ENCODE data around the gene ADIPOR2. TPM values are rescaled to one million over a fixed set of nuclear protein-coding genes. Genes with fewer than 3 reads are reported as not detected.

The ADIPOR2 gene
- total RNA-seq, 5 donors from 2014 or later (not counting 1 experiment from before 2014, with no cell fraction given), result 21.7 to 35.0 (median 33.4) TPM

GRCh38 chr12:1834186-1834925 lies 143.5 kb downstream of the ADIPOR2 start:
- Histone ChIP-seq H3K4me3 (ENCODE audit: control insufficient read depth in 1 of 2, extremely low read depth in 1 of 2, low read length in 1 of 2) (no peak overlapping the region), H3K27ac (ENCODE audit: low read length) (no peak overlapping the region), H3K9me3 (no peaks in the 10 kb centered on the region), H3K36me3 (ENCODE audit: control insufficient read depth in 2 of 2, extremely low read depth in 1 of 2, insufficient read depth in 1 of 2, low read length in 1 of 2) (no peaks in the 10 kb centered on the region), H3K27me3 (replicated peaks in 1 of 2; ENCODE audit: control insufficient read depth in 2 of 2, extremely low read depth in 1 of 2, insufficient read depth in 2 of 2, low read length in 1 of 2) (peaks cover 0 to 50% of the 10 kb centered on the region in 2 experiments), H3K4me1 (ENCODE audit: control insufficient read depth in 1 of 2, extremely low read depth in 1 of 2, insufficient read depth in 2 of 2, low read length in 2 of 2) (no peaks in the 10 kb centered on the region)
- POLR2A ChIA-PET, result interaction anchor here in 1 of 2 donors (0.6 kb wide), 1 partner anchor 1090 kb away, joined by 3 read pairs; no protein-coding TSS in a partner anchor
- Mint-ChIP-seq H3K4me1 (no peaks in the 10 kb centered on the region), H3K36me3 (no peaks in the 10 kb centered on the region), H3K27me3 (peaks cover 25 to 35% of the 10 kb centered on the region in 2 donors), H3K4me3 (no peak overlapping the region), H3K9me3 (no peaks in the 10 kb centered on the region), H3K27ac (no peak overlapping the region)
- ATAC-seq (replicated peaks in 1 of 4) (no peak), DNase-seq (no peak)
- 87% methylated on average over 31 of the region's 34 CpGs for whole genome bisulfite sequencing (ENCODE audit: insufficient coverage)
- CTCF ChIA-PET, result no interaction called here

- Mint-ChIP-seq H3K4me3 (no peak overlapping the region), H3K4me1 (no peaks in the 10 kb centered on the region), H3K27ac (no peak overlapping the region), H3K9me3 (no peaks in the 10 kb centered on the region), H3K36me3 (no peaks in the 10 kb centered on the region), H3K27me3 (peaks cover 23 to 31% of the 10 kb centered on the region in 2 donors)
- WGBS (ENCODE audit: insufficient coverage), result 85% methylated on average over 19 of the region's 22 CpGs
- ATAC-seq (replicated peaks in 1 of 4) (no peak), DNase-seq (no peak)
- H3K9me3 ChIP-seq, result no peaks in the 10 kb centered on the region
- ChIA-PET CTCF (no interaction called here), POLR2A (no interaction called here)
- no peaks in the 10 kb centered on the region for H3K36me3 ChIP-seq (ENCODE audit: control insufficient read depth in 2 of 2, extremely low read depth in 1 of 2, insufficient read depth in 1 of 2, low read length in 1 of 2)
- no peak overlapping the region for H3K4me3 ChIP-seq (ENCODE audit: control insufficient read depth in 1 of 2, extremely low read depth in 1 of 2, low read length in 1 of 2)
- peaks cover 0 to 39% of the 10 kb centered on the region in 2 experiments for H3K27me3 ChIP-seq (replicated peaks in 1 of 2; ENCODE audit: control insufficient read depth in 2 of 2, extremely low read depth in 1 of 2, insufficient read depth in 2 of 2, low read length in 1 of 2)
- no peak overlapping the region for H3K27ac ChIP-seq (ENCODE audit: low read length)
- H3K4me1 ChIP-seq (ENCODE audit: control insufficient read depth in 1 of 2, extremely low read depth in 1 of 2, insufficient read depth in 2 of 2, low read length in 2 of 2), result no peaks in the 10 kb centered on the region
Measured at GRCh38 chr12:1835211-1836131, 144.6 kb downstream of the ADIPOR2 start.

- ChIA-PET POLR2A (no interaction called here), CTCF (no interaction called here)
- H3K9me3 ChIP-seq, result no peaks in the 10 kb centered on the region
- WGBS (ENCODE audit: insufficient coverage), result 61% methylated on average over 3 of the region's 7 CpGs
- peaks cover 0 to 31% of the 10 kb centered on the region in 2 experiments for H3K27me3 ChIP-seq (replicated peaks in 1 of 2; ENCODE audit: control insufficient read depth in 2 of 2, extremely low read depth in 1 of 2, insufficient read depth in 2 of 2, low read length in 1 of 2)
- H3K4me1 Mint-ChIP-seq, result no peaks in the 10 kb centered on the region
- no peak overlapping the region for H3K27ac Mint-ChIP-seq
- DNase-seq (no peak), ATAC-seq (replicated peaks in 1 of 4) (no peak)
- H3K27me3 Mint-ChIP-seq, result peaks cover 21 to 24% of the 10 kb centered on the region in 2 donors
- H3K27ac ChIP-seq (ENCODE audit: low read length), result no peak overlapping the region
- H3K4me1 ChIP-seq (ENCODE audit: control insufficient read depth in 1 of 2, extremely low read depth in 1 of 2, insufficient read depth in 2 of 2, low read length in 2 of 2), result no peaks in the 10 kb centered on the region
- H3K36me3 ChIP-seq (ENCODE audit: control insufficient read depth in 2 of 2, extremely low read depth in 1 of 2, insufficient read depth in 1 of 2, low read length in 1 of 2), result no peaks in the 10 kb centered on the region
- H3K4me3 Mint-ChIP-seq, result no peak overlapping the region
- no peaks in the 10 kb centered on the region for H3K36me3 Mint-ChIP-seq
- H3K4me3 ChIP-seq (ENCODE audit: control insufficient read depth in 1 of 2, extremely low read depth in 1 of 2, low read length in 1 of 2), result no peak overlapping the region
- no peaks in the 10 kb centered on the region for H3K9me3 Mint-ChIP-seq
Measured at GRCh38 chr12:1836241-1836803, 145.5 kb downstream of the ADIPOR2 start.

- no peak for ATAC-seq (replicated peaks in 1 of 4)
- Histone ChIP-seq H3K9me3 (no peaks in the 10 kb centered on the region), H3K4me1 (ENCODE audit: control insufficient read depth in 1 of 2, extremely low read depth in 1 of 2, insufficient read depth in 2 of 2, low read length in 2 of 2) (no peaks in the 10 kb centered on the region), H3K4me3 (ENCODE audit: control insufficient read depth in 1 of 2, extremely low read depth in 1 of 2, low read length in 1 of 2) (no peak overlapping the region), H3K27ac (ENCODE audit: low read length) (no peak overlapping the region), H3K27me3 (replicated peaks in 1 of 2; ENCODE audit: control insufficient read depth in 2 of 2, extremely low read depth in 1 of 2, insufficient read depth in 2 of 2, low read length in 1 of 2) (peaks cover 0 to 25% of the 10 kb centered on the region in 2 experiments), H3K36me3 (ENCODE audit: control insufficient read depth in 2 of 2, extremely low read depth in 1 of 2, insufficient read depth in 1 of 2, low read length in 1 of 2) (no peaks in the 10 kb centered on the region)
- no peaks in the 10 kb centered on the region for H3K36me3 Mint-ChIP-seq
- CTCF ChIA-PET, result no interaction called here
- peaks cover 18 to 20% of the 10 kb centered on the region in 2 donors for H3K27me3 Mint-ChIP-seq
- peaks cover 0 to 1% (median 0%) of the 10 kb centered on the region in 3 donors for H3K4me1 Mint-ChIP-seq
- no peak overlapping the region for H3K27ac Mint-ChIP-seq
- no peak for DNase-seq
- 82% methylated on average over 21 of the region's 22 CpGs for WGBS (ENCODE audit: insufficient coverage)
- H3K9me3 Mint-ChIP-seq, result no peaks in the 10 kb centered on the region
- no peak overlapping the region for H3K4me3 Mint-ChIP-seq
- POLR2A ChIA-PET, result no interaction called here
Measured at GRCh38 chr12:1836854-1837421, 146.1 kb downstream of the ADIPOR2 start.

GRCh38 chr12:1837541-1838204 lies 146.8 kb downstream of the ADIPOR2 start:
- H3K27ac Mint-ChIP-seq, result no peak overlapping the region
- ChIA-PET POLR2A (no interaction called here), CTCF (interaction anchor here in 1 of 2 donors (0.5 kb wide), 1 partner anchor 249 kb away, joined by 3 read pairs; no protein-coding TSS in a partner anchor)
- H3K4me1 ChIP-seq (ENCODE audit: control insufficient read depth in 1 of 2, extremely low read depth in 1 of 2, insufficient read depth in 2 of 2, low read length in 2 of 2), result no peaks in the 10 kb centered on the region
- no peaks in the 10 kb centered on the region for H3K36me3 Mint-ChIP-seq
- H3K9me3 ChIP-seq, result no peaks in the 10 kb centered on the region
- H3K4me3 Mint-ChIP-seq, result no peak overlapping the region
- DNase-seq, result no peak
- ATAC-seq (replicated peaks in 1 of 4), result no peak
- peaks cover 0 to 22% of the 10 kb centered on the region in 2 experiments for H3K27me3 ChIP-seq (replicated peaks in 1 of 2; ENCODE audit: control insufficient read depth in 2 of 2, extremely low read depth in 1 of 2, insufficient read depth in 2 of 2, low read length in 1 of 2)
- no peak overlapping the region for H3K27ac ChIP-seq (ENCODE audit: low read length)
- H3K36me3 ChIP-seq (ENCODE audit: control insufficient read depth in 2 of 2, extremely low read depth in 1 of 2, insufficient read depth in 1 of 2, low read length in 1 of 2), result no peaks in the 10 kb centered on the region
- no peaks in the 10 kb centered on the region for H3K9me3 Mint-ChIP-seq
- 77% methylated on average over 4 of the region's 12 CpGs for WGBS (ENCODE audit: insufficient coverage)
- peaks cover 0 to 2% (median 0%) of the 10 kb centered on the region in 3 donors for H3K4me1 Mint-ChIP-seq
- H3K4me3 ChIP-seq (ENCODE audit: control insufficient read depth in 1 of 2, extremely low read depth in 1 of 2, low read length in 1 of 2), result no peak overlapping the region
- H3K27me3 Mint-ChIP-seq, result peaks cover 13% of the 10 kb centered on the region in 2 donors
